K562 (cell line): Measurements from ENCODE around the gene ZNF768. TPM values are rescaled to one million over a fixed set of nuclear protein-coding genes. Genes with fewer than 3 reads are reported as not detected.

ENCODE experiments used
- CCNT2 ChIP-seq: IDR thresholded peaks from 2 replicates; pipeline ENCODE4 v1.6.1; 2011; ENCODE audit warnings: borderline replicate concordance, low read depth, mild to moderate bottlenecking, moderate library complexity, mixed read lengths, low read length; ENCODE audit not compliant: insufficient read length; ENCODE audit errors: extremely low read depth
- CSDE1 ChIP-seq, 2 experiments: fragments of 450-650 bp; IDR thresholded peaks; 2 replicates each; pipeline ENCODE4 v1.6.1; 2016; ENCODE audit warnings: mild to moderate bottlenecking in 1 of 2
- CXXC5 ChIP-seq: fragments of 250-450 bp; sonication (Bioruptor Pico); IDR thresholded peaks from 2 replicates; pipeline ENCODE4 v1.8.0; 2022; ENCODE audit warnings: inconsistent platforms, mild to moderate bottlenecking, moderate library complexity
- DDX20 ChIP-seq: fragments of 450-650 bp; IDR thresholded peaks from 2 replicates; pipeline ENCODE4 v1.6.1; 2016; ENCODE audit warnings: missing genetic modification characterization, low read depth, mild to moderate bottlenecking, missing compliant biosample characterization, moderate library complexity
- ELF1 ChIP-seq: fragments of 200-800 bp; sonication (Bioruptor generic); IDR thresholded peaks from 2 replicates; pipeline ENCODE4 v1.6.1; 2016; ENCODE audit warnings: missing genetic modification characterization, missing compliant biosample characterization
- FIP1L1 ChIP-seq: fragments of 200-400 bp; formaldehyde crosslinking; IDR thresholded peaks from 2 replicates; pipeline ENCODE4 v1.6.1; 2018; ENCODE audit warnings: mild to moderate bottlenecking, low read depth, low read length; ENCODE audit not compliant: poor library complexity, severe bottlenecking
- HMBOX1 ChIP-seq: sonication (generic); IDR thresholded peaks from 2 replicates; pipeline ENCODE4 v1.6.1; 2016
- HMGN3 ChIP-seq: IDR thresholded peaks from 2 replicates; pipeline ENCODE4 v1.6.1; 2011; ENCODE audit warnings: borderline replicate concordance, low read depth, mild to moderate bottlenecking, mixed read lengths, low read length; ENCODE audit not compliant: insufficient read length; ENCODE audit errors: extremely low read depth
- MAFF ChIP-seq: IDR thresholded peaks from 2 replicates; pipeline ENCODE4 v1.6.1; 2012; ENCODE audit warnings: low read length, improper control_type of control experiment
- MAFK ChIP-seq: IDR thresholded peaks from 2 replicates; pipeline ENCODE4 v1.6.1; 2011; ENCODE audit warnings: low read length, improper control_type of control experiment
- MIER1 ChIP-seq: fragments of 450-650 bp; IDR thresholded peaks from 2 replicates; pipeline ENCODE4 v1.6.1; 2016; ENCODE audit warnings: antibody characterized with exemption, mild to moderate bottlenecking, low read depth
- MYC ChIP-seq, 2 experiments: fragments of 250-450 bp in 1 of 2; sonication (Bioruptor Pico) in 1 of 2; IDR thresholded peaks; 2 replicates each; pipeline versions ENCODE4 v1.5.1 to v1.6.1; 2012 to 2021; ENCODE audit warnings: low read depth in 2 of 2, borderline replicate concordance in 1 of 2, improper control_type of control experiment in 1 of 2, low read length in 1 of 2, mild to moderate bottlenecking in 1 of 2, moderate library complexity in 1 of 2
- NCOA6 ChIP-seq: fragments of 450-650 bp; IDR thresholded peaks from 2 replicates; pipeline ENCODE4 v1.6.1; 2017; ENCODE audit warnings: mild to moderate bottlenecking
- NONO ChIP-seq, 2 experiments: fragments of 200-400 bp in 1 of 2; fragments of 450-650 bp in 1 of 2; formaldehyde crosslinking in 1 of 2; IDR thresholded peaks; 2 replicates each; pipeline ENCODE4 v1.6.1; 2017; ENCODE audit warnings: low read depth in 2 of 2, mild to moderate bottlenecking in 2 of 2, moderate library complexity in 2 of 2, low read length in 1 of 2
- NR4A1 ChIP-seq, 2 experiments: fragments of 250-450 bp in 1 of 2; fragments of 450-650 bp in 1 of 2; sonication (Bioruptor Pico) in 1 of 2; IDR thresholded peaks; 2 replicates each; pipeline versions ENCODE4 v1.4.0 to v1.6.1; 2016 to 2020; ENCODE audit warnings: mild to moderate bottlenecking in 2 of 2, missing compliant biosample characterization in 1 of 2, missing genetic modification characterization in 1 of 2, moderate library complexity in 1 of 2
- PRPF4 ChIP-seq: fragments of 200-400 bp; formaldehyde crosslinking; IDR thresholded peaks from one replicate; pipeline ENCODE4 v1.6.1; 2017; ENCODE audit warnings: low read length, low read depth, mild to moderate bottlenecking; ENCODE audit not compliant: insufficient read depth, poor library complexity, severe bottlenecking
- RBM25 ChIP-seq: fragments of 200-400 bp; formaldehyde crosslinking; IDR thresholded peaks from 2 replicates; pipeline ENCODE4 v1.6.1; 2018; ENCODE audit warnings: low read length, low read depth, moderate library complexity; ENCODE audit not compliant: severe bottlenecking
- SPI1 ChIP-seq: IDR thresholded peaks from 2 replicates; pipeline ENCODE4 v1.6.1; 2011; ENCODE audit warnings: low read depth, low read length, control low read depth, borderline replicate concordance
- SRF ChIP-seq, 2 experiments: fragments of 250-450, 450-650 bp in 1 of 2; sonication (Bioruptor Pico) in 1 of 2; sonication (generic) in 1 of 2; formaldehyde crosslinking; IDR thresholded peaks; 2 replicates each; pipeline versions ENCODE4 v1.5.0 to v1.5.1; 2020 to 2022; ENCODE audit warnings: mild to moderate bottlenecking in 1 of 2, missing genetic modification reagents in 1 of 2
- TBP ChIP-seq: optimal IDR thresholded peaks from 2 replicates; pipeline ENCODE3; 2011; ENCODE audit warnings: low read depth, low read length, improper control_type of control experiment
- ZNF133 ChIP-seq: fragments of 250-450 bp; sonication (Bioruptor Pico); IDR thresholded peaks from 2 replicates; pipeline ENCODE4 v1.4.0; 2020; ENCODE audit warnings: mild to moderate bottlenecking
- ZNF395 ChIP-seq: fragments of 200-800 bp; sonication (Bioruptor generic); IDR thresholded peaks from 2 replicates; pipeline ENCODE4 v1.6.1; 2017; ENCODE audit warnings: missing genetic modification characterization, missing compliant biosample characterization
- ZNF699 ChIP-seq: fragments of 250-450 bp; sonication (Bioruptor Pico); IDR thresholded peaks from 2 replicates; pipeline ENCODE4 v1.8.0; 2021; ENCODE audit warnings: mild to moderate bottlenecking, moderate library complexity; ENCODE audit not compliant: insufficient replicate concordance
- polyA plus RNA-seq, 8 experiments: library from polyadenylated mRNA; depleted of rRNA in 4 of 8; stranded (reverse) in 5 of 8; unstranded in 3 of 8; fragments of >200 nt; fragmentation: Nextera tagmentation in 2 of 8; fragmentation: Illumina TruSeq in 1 of 8; extraction: Ambion mirVana in 2 of 8; extraction: Trizol in 1 of 8; gene quantifications; 2 replicates each; pipeline versions ENCODE4 v1.2.1 to v1.2.3, GENCODE V29; 2011 to 2014; ENCODE audit warnings: inconsistent platforms in 1 of 8, missing spikeins in 1 of 8
- total RNA-seq, 7 experiments: library from RNA; depleted of rRNA in 6 of 7; stranded (reverse); fragments of >200 nt in 6 of 7; fragmentation: Illumina TruSeq in 2 of 7; extraction: Trizol in 2 of 7; gene quantifications; 2 replicates each; pipeline versions ENCODE4 v1.2.1 to v1.2.3, GENCODE V29; 2011 to 2021; ENCODE audit warnings: low replicate concordance in 1 of 7

Gene ZNF768
- total and polyA plus RNA-seq, 9 of the 15 experiments (the other 6 are each of a cell fraction or from before 2014, with no cell fraction given), result 0.13 to 50.7 (median 26.9) TPM

- TF ChIP-seq SRF (CRISPR knock-in tag; IDR thresholded peaks at IDR 0.05) (no peak), RBM25 (peak; percentile 70), MYC (IDR thresholded peaks at IDR 0.05; ENCODE audit: low read depth, low read length) (no peak), MYC (CRISPR knock-in tag; IDR thresholded peaks at IDR 0.05; ENCODE audit: borderline replicate concordance, low read depth) (0 out of 2 replicates have a peak, but pooled peaks have one; percentile 16), TBP (peak; percentile 83), DDX20 (tag) (no peak), NR4A1 (CRISPR knock-in tag; IDR thresholded peaks at IDR 0.05) (0 out of 2 replicates have a peak, but pooled peaks have one; percentile 8), NR4A1 (tag; IDR thresholded peaks at IDR 0.05) (0 out of 2 replicates have a peak, but pooled peaks have one; percentile 38), SPI1 (no peak), CSDE1 (IDR thresholded peaks at IDR 0.05) (peak in 1 of 2 experiments; percentile 94), MIER1 (no peak), CCNT2 (peak; percentile 46), ZNF699 (no peak), HMBOX1 (no peak), FIP1L1 (peak; percentile 55), MAFK (no peak), NONO (IDR thresholded peaks at IDR 0.05; ENCODE audit: low read depth in 2 of 2, low read length in 1 of 2) (peak; percentile 35 to 68; a peak in 2 of 4 replicates), ZNF133 (CRISPR knock-in tag) (no peak), ZNF395 (CRISPR knock-in tag) (peak; percentile 69; the same call in 1 of the 2 replicates), CXXC5 (CRISPR knock-in tag) (peak; percentile 93), ELF1 (tag) (peak; percentile 88), MAFF (no peak), PRPF4 (no peak), NCOA6 (no peak), HMGN3 (peak; percentile 85)
Measured at GRCh38 chr16:30571445-30572322, 45.3 kb upstream of the ZNF768 start, which contains the start of gene ZNF688 (continued).
